Upper lobe of left lung (tissue), 4 donors: ENCODE measurements around the gene BSPRY.
"Not testable (repeated sequence)": the region's sequence is repeated elsewhere in the genome, so short reads cannot be mapped to it uniquely, and the experiment has no call there.

Experiments used
- CTCF ChIP-seq, 6 experiments: fragments of 450-650 bp in 4 of 6; fragments of 200-600 bp in 2 of 6; sonication (generic) in 2 of 6; IDR thresholded peaks; one replicate each; pipeline ENCODE4 v1.5.1; 2016 to 2019; ENCODE audit warnings: antibody characterized with exemption in 6 of 6
- EP300 ChIP-seq, 4 donors: sonication (generic); formaldehyde crosslinking; IDR thresholded peaks; one replicate each; pipeline ENCODE4 v1.5.1; 2017; ENCODE audit warnings: antibody characterized with exemption in 4 of 4, control low read depth in 2 of 4
- POLR2A ChIP-seq, 4 donors: fragments of 450-650 bp; IDR thresholded peaks; one replicate each; pipeline ENCODE4 v1.5.1; 2016 to 2017; ENCODE audit warnings: antibody characterized with exemption in 4 of 4, mild to moderate bottlenecking in 2 of 4
- POLR2AphosphoS5 ChIP-seq, 2 donors: sonication (generic); formaldehyde crosslinking; IDR thresholded peaks; one replicate each; pipeline ENCODE4 v1.5.1; 2017; ENCODE audit warnings: antibody characterized with exemption in 2 of 2

- not testable (repeated sequence) for TF ChIP-seq CTCF, POLR2A, EP300, POLR2AphosphoS5 (IDR thresholded peaks at IDR 0.05)
Observed at GRCh38 chr9:113379094-113379828, 29.9 kb downstream of the BSPRY start.
